Esophagus muscularis mucosa (tissue), 3 donors: ENCODE measurements around the gene MAPK8IP3.

Experiments
- EP300 ChIP-seq: sonication (generic); formaldehyde crosslinking; IDR thresholded peaks from one replicate; pipeline ENCODE4 v1.6.1; 2017; ENCODE audit warnings: antibody characterized with exemption
- TF ChIP-seq, protein P1 (sequence below), 3 experiments: fragments of 200-600 bp in 2 of 3; fragments of 450-650 bp in 1 of 3; sonication (generic) in 2 of 3; IDR thresholded peaks; one replicate each; pipeline ENCODE4 v1.5.1; 2017 to 2019; ENCODE audit warnings: antibody characterized with exemption in 3 of 3, mild to moderate bottlenecking in 2 of 3, moderate library complexity in 1 of 3

DNA sequence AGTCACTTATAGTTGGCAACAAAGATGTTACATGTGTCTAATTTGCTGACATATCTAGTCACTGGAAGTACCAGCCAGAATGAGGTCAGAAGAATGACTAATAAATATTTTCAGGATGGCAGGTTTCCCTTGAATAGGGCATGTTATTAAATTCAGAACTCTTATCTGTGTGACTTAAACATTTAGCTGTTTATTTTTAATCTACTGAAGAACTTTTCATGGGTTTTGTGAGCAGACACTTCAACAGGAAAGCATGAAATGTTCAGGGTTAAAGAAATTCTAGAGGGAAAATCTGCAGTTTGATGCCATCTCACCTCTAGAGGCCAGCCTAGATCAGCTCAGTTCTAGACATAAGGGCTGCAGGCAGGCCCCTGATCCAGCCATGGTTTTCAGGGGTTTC lies 14.7 kb upstream of the MAPK8IP3 start:
- TF ChIP-seq EP300, result no peak
- TF ChIP-seq, protein P1, sequence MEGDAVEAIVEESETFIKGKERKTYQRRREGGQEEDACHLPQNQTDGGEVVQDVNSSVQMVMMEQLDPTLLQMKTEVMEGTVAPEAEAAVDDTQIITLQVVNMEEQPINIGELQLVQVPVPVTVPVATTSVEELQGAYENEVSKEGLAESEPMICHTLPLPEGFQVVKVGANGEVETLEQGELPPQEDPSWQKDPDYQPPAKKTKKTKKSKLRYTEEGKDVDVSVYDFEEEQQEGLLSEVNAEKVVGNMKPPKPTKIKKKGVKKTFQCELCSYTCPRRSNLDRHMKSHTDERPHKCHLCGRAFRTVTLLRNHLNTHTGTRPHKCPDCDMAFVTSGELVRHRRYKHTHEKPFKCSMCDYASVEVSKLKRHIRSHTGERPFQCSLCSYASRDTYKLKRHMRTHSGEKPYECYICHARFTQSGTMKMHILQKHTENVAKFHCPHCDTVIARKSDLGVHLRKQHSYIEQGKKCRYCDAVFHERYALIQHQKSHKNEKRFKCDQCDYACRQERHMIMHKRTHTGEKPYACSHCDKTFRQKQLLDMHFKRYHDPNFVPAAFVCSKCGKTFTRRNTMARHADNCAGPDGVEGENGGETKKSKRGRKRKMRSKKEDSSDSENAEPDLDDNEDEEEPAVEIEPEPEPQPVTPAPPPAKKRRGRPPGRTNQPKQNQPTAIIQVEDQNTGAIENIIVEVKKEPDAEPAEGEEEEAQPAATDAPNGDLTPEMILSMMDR (IDR thresholded peaks at IDR 0.05), result no peak
